ENCODE data around the gene CREB5. TPM values are rescaled to one million over a fixed set of nuclear protein-coding genes. Genes with fewer than 3 reads are reported as not detected.
A peak's percentile ranks its signal among the peaks of the same experiment; 100 is the strongest.

The CREB5 gene
- total and polyA plus RNA-seq, 2 donors from 2014 or later: 3.4 to 27.2 TPM

DNA sequence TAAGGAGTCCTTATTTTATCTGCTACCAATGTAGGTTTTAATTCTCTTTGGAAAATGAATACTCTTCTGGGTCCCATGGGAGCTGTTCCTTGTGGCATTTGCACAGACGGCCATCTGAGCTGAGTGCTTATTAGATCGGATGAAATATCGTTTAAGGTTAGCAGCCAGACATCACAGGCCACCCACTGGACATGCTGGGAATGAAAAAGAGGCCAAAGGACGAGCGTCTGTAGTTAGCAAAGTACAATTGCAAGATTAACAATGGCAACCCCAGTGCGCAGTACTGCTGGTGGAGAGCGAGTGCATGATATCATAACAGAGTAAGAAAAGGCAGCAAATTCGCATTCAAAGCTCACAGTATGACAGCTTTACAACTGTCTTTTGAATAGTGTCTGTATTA, 28.3 kb upstream of the CREB5 start:
- TF ChIP-seq, protein P1, sequence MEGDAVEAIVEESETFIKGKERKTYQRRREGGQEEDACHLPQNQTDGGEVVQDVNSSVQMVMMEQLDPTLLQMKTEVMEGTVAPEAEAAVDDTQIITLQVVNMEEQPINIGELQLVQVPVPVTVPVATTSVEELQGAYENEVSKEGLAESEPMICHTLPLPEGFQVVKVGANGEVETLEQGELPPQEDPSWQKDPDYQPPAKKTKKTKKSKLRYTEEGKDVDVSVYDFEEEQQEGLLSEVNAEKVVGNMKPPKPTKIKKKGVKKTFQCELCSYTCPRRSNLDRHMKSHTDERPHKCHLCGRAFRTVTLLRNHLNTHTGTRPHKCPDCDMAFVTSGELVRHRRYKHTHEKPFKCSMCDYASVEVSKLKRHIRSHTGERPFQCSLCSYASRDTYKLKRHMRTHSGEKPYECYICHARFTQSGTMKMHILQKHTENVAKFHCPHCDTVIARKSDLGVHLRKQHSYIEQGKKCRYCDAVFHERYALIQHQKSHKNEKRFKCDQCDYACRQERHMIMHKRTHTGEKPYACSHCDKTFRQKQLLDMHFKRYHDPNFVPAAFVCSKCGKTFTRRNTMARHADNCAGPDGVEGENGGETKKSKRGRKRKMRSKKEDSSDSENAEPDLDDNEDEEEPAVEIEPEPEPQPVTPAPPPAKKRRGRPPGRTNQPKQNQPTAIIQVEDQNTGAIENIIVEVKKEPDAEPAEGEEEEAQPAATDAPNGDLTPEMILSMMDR (IDR thresholded peaks at IDR 0.05; ENCODE audit: borderline replicate concordance, extremely low read depth, insufficient read depth): no peak
- Histone ChIP-seq H3K4me3 (ENCODE audit: low read length in 3 of 3) (no peak overlapping the region), H3K36me3 (ENCODE audit: control insufficient read depth in 2 of 3, insufficient read depth in 3 of 3, low read length in 3 of 3) (no peaks in the 10 kb centered on the region), H3K9me3 (ENCODE audit: control insufficient read depth in 2 of 3, insufficient read depth in 1 of 3, low read length in 3 of 3) (no peaks in the 10 kb centered on the region), H3K4me1 (ENCODE audit: control insufficient read depth in 2 of 3, insufficient read depth in 2 of 3, low read depth in 1 of 3, low read length in 3 of 3) (no peaks in the 10 kb centered on the region), H3K9ac (ENCODE audit: low read length in 3 of 3) (no peak overlapping the region), H3K27me3 (ENCODE audit: control insufficient read depth, insufficient read depth, low read length) (no peaks in the 10 kb centered on the region), H3K27ac (ENCODE audit: low read depth in 2 of 2, low read length in 2 of 2) (no peak overlapping the region)
- FAIRE-seq (no peak), DNase-seq (no peak)
- intact Hi-C loops (cut with DNase I): no loop called here

DNA sequence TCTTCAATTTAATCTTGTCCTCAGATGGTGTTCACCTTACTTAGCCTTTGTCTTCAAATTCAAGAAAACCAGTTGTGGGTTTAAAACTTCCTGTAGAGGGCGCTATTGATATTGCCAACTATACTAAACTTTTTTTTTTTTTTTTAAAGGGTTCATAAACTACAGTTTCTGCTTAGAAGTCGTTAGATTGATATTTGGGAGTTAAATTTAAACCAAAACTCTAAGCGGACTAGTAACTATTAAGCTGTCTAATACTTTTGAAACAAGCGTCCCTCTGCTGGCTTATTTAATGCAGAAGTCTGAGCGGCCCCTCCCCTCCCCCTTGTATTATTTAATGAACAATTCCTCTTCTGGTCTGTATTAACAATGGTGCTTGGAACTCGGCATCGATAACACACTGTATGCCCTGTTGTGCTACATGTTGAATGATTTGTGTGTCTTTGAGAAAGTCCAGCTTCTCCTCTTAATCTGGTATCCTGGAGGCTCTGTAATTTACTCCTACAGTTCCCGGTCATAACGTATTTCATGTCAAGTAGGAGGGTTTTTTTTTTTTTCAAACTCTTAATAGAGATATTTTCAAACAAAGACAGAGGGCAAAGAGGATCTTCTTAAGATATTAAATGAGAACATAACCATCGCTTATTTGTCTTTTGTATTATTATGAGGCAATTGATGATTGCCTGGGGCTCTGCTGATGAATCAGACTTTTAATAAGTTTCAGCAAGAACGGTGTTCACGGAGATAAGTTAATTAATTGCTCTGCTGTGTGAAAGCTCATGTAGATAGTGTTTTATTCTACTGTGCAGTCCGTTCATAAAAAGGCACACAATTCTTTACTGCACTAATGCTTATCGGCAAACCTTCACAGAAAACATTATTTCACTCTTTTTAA, 22.6 kb upstream of the CREB5 start:
- FAIRE-seq (peak; percentile 98), DNase-seq (peak in 3 of 5 donors; percentile 38 to 89 (median 89))
- intact Hi-C loops (cut with DNase I): loop anchor here (10.0 kb wide), 1 partner anchor 465 kb away; no protein-coding TSS in a partner anchor
- Histone ChIP-seq H3K27ac (ENCODE audit: low read depth in 2 of 2, low read length in 2 of 2) (no peak overlapping the region), H3K9ac (ENCODE audit: low read length in 3 of 3) (peak overlapping the region in 1 of 3 donors; percentile 13), H3K9me3 (ENCODE audit: control insufficient read depth in 2 of 3, insufficient read depth in 1 of 3, low read length in 3 of 3) (no peaks in the 10 kb centered on the region), H3K36me3 (ENCODE audit: control insufficient read depth in 2 of 3, insufficient read depth in 3 of 3, low read length in 3 of 3) (no peaks in the 10 kb centered on the region), H3K4me1 (ENCODE audit: control insufficient read depth in 2 of 3, insufficient read depth in 2 of 3, low read depth in 1 of 3, low read length in 3 of 3) (peaks cover 0 to 2% (median 0%) of the 10 kb centered on the region in 3 donors), H3K27me3 (ENCODE audit: control insufficient read depth, insufficient read depth, low read length) (no peaks in the 10 kb centered on the region), H3K4me3 (ENCODE audit: low read length in 3 of 3) (peak overlapping the region; percentile 36 to 55 (median 53))
- TF ChIP-seq, protein P1 (IDR thresholded peaks at IDR 0.05; ENCODE audit: borderline replicate concordance, extremely low read depth, insufficient read depth): peak; percentile 48

DNA sequence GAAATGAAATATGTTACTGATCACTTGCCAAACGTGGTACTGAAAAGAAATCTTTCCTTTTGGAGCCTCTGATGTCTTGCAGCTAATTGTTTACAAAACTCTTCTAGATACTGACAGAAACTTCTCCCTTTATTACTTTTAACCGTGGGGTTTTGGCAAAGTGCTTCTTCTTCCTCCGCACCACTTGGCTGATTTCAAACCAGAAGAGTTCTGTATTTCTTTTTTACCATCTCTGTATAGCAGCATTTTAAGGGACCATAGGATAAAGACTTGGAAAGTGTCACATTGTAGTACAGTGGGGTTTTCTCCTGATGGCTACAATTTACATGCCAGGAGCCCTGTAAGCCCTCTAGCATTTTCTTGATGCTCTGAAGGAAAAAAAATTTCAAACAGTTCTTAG, 21.9 kb upstream of the CREB5 start:
- Histone ChIP-seq H3K9ac (ENCODE audit: low read length in 3 of 3) (no peak overlapping the region), H3K27ac (ENCODE audit: low read depth in 2 of 2, low read length in 2 of 2) (no peak overlapping the region), H3K27me3 (ENCODE audit: control insufficient read depth, insufficient read depth, low read length) (no peaks in the 10 kb centered on the region), H3K9me3 (ENCODE audit: control insufficient read depth in 2 of 3, insufficient read depth in 1 of 3, low read length in 3 of 3) (no peaks in the 10 kb centered on the region), H3K4me3 (ENCODE audit: low read length in 3 of 3) (no peak overlapping the region), H3K36me3 (ENCODE audit: control insufficient read depth in 2 of 3, insufficient read depth in 3 of 3, low read length in 3 of 3) (no peaks in the 10 kb centered on the region), H3K4me1 (ENCODE audit: control insufficient read depth in 2 of 3, insufficient read depth in 2 of 3, low read depth in 1 of 3, low read length in 3 of 3) (peaks cover 0 to 2% (median 0%) of the 10 kb centered on the region in 3 donors)
- FAIRE-seq: no peak
- peak in 1 of 5 donors; percentile 36 for DNase-seq
- intact Hi-C loops (cut with DNase I): loop anchor here (10.0 kb wide), 1 partner anchor 464 kb away; no protein-coding TSS in a partner anchor
- TF ChIP-seq, protein P1 (IDR thresholded peaks at IDR 0.05; ENCODE audit: borderline replicate concordance, extremely low read depth, insufficient read depth): no peak
